Caco-2 (cell line): Measurements from ENCODE around the gene RAI1. TPM values are rescaled to one million over a fixed set of nuclear protein-coding genes. Genes with fewer than 3 reads are reported as not detected.

Experiments
- BruUV-seq: library from RNA; stranded (reverse); fragments of 400-500 nt; replicated peaks from 2 replicates; lab custom pipeline; 2021; lab: Mats Ljungman, UMichigan
- CTCF ChIA-PET: fragments of 300-600 bp; sonication (Branson Sonifier 250); formaldehyde crosslinking; loops from one replicate; lab custom pipeline; 2022; ENCODE audit warnings: antibody characterized with exemption; lab: Charles Lee
- POLR2A ChIA-PET: fragments of 300-600 bp; sonication (Branson Sonifier 250); formaldehyde crosslinking; loops from one replicate; lab custom pipeline; 2022; ENCODE audit warnings: antibody characterized with exemption; lab: Charles Lee
- DNase-seq, 2 experiments: peaks; one replicate each; pipeline versions ENCODE4 v3.0.0 to v3.0.0-alpha.2; 2020 to 2022
- H3K27me3 ChIP-seq: replicated peaks from 2 replicates; pipeline ENCODE4 v1.6.0; 2011; ENCODE audit warnings: low read length; ENCODE audit not compliant: control insufficient read depth, insufficient read depth
- H3K36me3 ChIP-seq: 2 replicates; pipeline ENCODE4 v1.5.1; 2011; ENCODE audit warnings: low read length; ENCODE audit not compliant: control insufficient read depth, insufficient read depth
- H3K4me1 ChIP-seq: fragments of 250-450 bp; sonication (Bioruptor Pico); 2 replicates; pipeline ENCODE4 v1.5.1; 2020; ENCODE audit warnings: mild to moderate bottlenecking
- H3K4me3 ChIP-seq: 2 replicates; pipeline ENCODE4 v1.5.1; 2011; ENCODE audit warnings: low read depth, mild to moderate bottlenecking, control low read depth, low read length
- H3K9me3 ChIP-seq: fragments of 250-450 bp; sonication (Bioruptor Pico); 2 replicates; pipeline ENCODE4 v1.5.1; 2020; ENCODE audit warnings: mild to moderate bottlenecking, moderate library complexity
- H3K27ac Mint-ChIP-seq: one replicate; pipeline ENCODE4 v1.8.0; 2022; ENCODE audit warnings: mixed read lengths; ENCODE audit not compliant: unreplicated experiment
- H3K27me3 Mint-ChIP-seq: one replicate; pipeline ENCODE4 v1.8.0; 2022; ENCODE audit warnings: mixed read lengths; ENCODE audit not compliant: insufficient read depth, unreplicated experiment
- H3K36me3 Mint-ChIP-seq: one replicate; pipeline ENCODE4 v1.8.0; 2022; ENCODE audit warnings: mild to moderate bottlenecking, mixed read lengths; ENCODE audit not compliant: insufficient read depth, unreplicated experiment
- H3K4me1 Mint-ChIP-seq: one replicate; pipeline ENCODE4 v1.8.0; 2022; ENCODE audit warnings: low read depth, mixed read lengths; ENCODE audit not compliant: unreplicated experiment
- H3K4me3 Mint-ChIP-seq: one replicate; pipeline ENCODE4 v1.8.0; 2022; ENCODE audit warnings: mild to moderate bottlenecking, moderate library complexity, mixed read lengths; ENCODE audit not compliant: unreplicated experiment
- H3K9me3 Mint-ChIP-seq: one replicate; pipeline ENCODE4 v1.8.0; 2022; ENCODE audit warnings: mixed read lengths; ENCODE audit not compliant: unreplicated experiment
- CTCF ChIP-seq, 2 experiments: fragments of 200-600 bp in 1 of 2; IDR thresholded peaks; 1 replicate in 1 of 2; 2 replicates in 1 of 2; pipeline versions ENCODE4 v1.5.1 to v1.8.0; 2011 to 2022; ENCODE audit warnings: antibody characterized with exemption in 1 of 2, control low read depth in 1 of 2, inconsistent platforms in 1 of 2, low read depth in 1 of 2, low read length in 1 of 2, mild to moderate bottlenecking in 1 of 2, moderate library complexity in 1 of 2; ENCODE audit not compliant: insufficient read depth in 1 of 2, severe bottlenecking in 1 of 2, unreplicated experiment in 1 of 2
- intact Hi-C: fragments of 100-400 bp; cut with micrococcal nuclease; formaldehyde crosslinking; loops from one replicate; pipeline ENCODE4 v1.10.0; 2022; ENCODE audit not compliant: unreplicated experiment
- total RNA-seq: library from RNA; stranded (reverse); gene quantifications from 2 replicates; pipeline ENCODE4 v1.2.3, GENCODE V29; 2022

RAI1 gene
- total RNA-seq, 1 experiment from 2014 or later: 44.3 TPM

- intact Hi-C loops: loop anchor here (5.0 kb wide), 1 partner anchor 161 kb away; the partner anchor contains the start of gene RAI1
- no TSS peak for BruUV-seq
- no peak for DNase-seq
- H3K4me3 Mint-ChIP-seq: no peak overlapping the region
- Histone ChIP-seq H3K27me3 (no peaks in the 10 kb centered on the region), H3K4me3 (no peak overlapping the region), H3K9me3 (no peaks in the 10 kb centered on the region), H3K4me1 (peaks cover 29% of the 10 kb centered on the region), H3K36me3 (no peaks in the 10 kb centered on the region)
- H3K4me1 Mint-ChIP-seq: peaks cover 13% of the 10 kb centered on the region
- no peak for TF ChIP-seq CTCF (IDR thresholded peaks at IDR 0.05; ENCODE audit: insufficient read depth in 1 of 2, low read depth in 1 of 2, low read length in 1 of 2, severe bottlenecking in 1 of 2, unreplicated experiment in 1 of 2)
- ChIA-PET POLR2A (no interaction called here), CTCF (interaction anchor here (1.5 kb wide), 1 partner anchor 11 kb away, joined by 4 read pairs; no protein-coding TSS in a partner anchor)
- no peaks in the 10 kb centered on the region for H3K27me3 Mint-ChIP-seq
- peaks cover 37% of the 10 kb centered on the region for H3K36me3 Mint-ChIP-seq
- no peak overlapping the region for H3K27ac Mint-ChIP-seq
- no peaks in the 10 kb centered on the region for H3K9me3 Mint-ChIP-seq
Measured at GRCh38 chr17:17843096-17843495, 161.8 kb downstream of the RAI1 start.

- no peaks in the 10 kb centered on the region for H3K36me3 ChIP-seq
- no peak overlapping the region for H3K4me3 ChIP-seq
- POLR2A ChIA-PET: no interaction called here
- TF ChIP-seq CTCF (IDR thresholded peaks at IDR 0.05; ENCODE audit: insufficient read depth in 1 of 2, low read depth in 1 of 2, low read length in 1 of 2, severe bottlenecking in 1 of 2, unreplicated experiment in 1 of 2): no peak
- no TSS peak for BruUV-seq
- Mint-ChIP-seq H3K27ac (peak overlapping the region; percentile 39), H3K9me3 (no peaks in the 10 kb centered on the region), H3K4me3 (no peak overlapping the region), H3K4me1 (peaks cover 7% of the 10 kb centered on the region), H3K36me3 (peaks cover 30% of the 10 kb centered on the region), H3K27me3 (no peaks in the 10 kb centered on the region)
- DNase-seq: no peak
- no peaks in the 10 kb centered on the region for H3K9me3 ChIP-seq
- no peaks in the 10 kb centered on the region for H3K27me3 ChIP-seq
- H3K4me1 ChIP-seq: peaks cover 19% of the 10 kb centered on the region
- CTCF ChIA-PET: no interaction called here
- intact Hi-C loops: loop anchor here (5.0 kb wide), 1 partner anchor 162 kb away; the partner anchor contains the start of gene RAI1
Measured at GRCh38 chr17:17844079-17844478, 162.8 kb downstream of the RAI1 start.

- ChIA-PET CTCF (no interaction called here), POLR2A (no interaction called here)
- no peak for TF ChIP-seq CTCF (IDR thresholded peaks at IDR 0.05; ENCODE audit: insufficient read depth in 1 of 2, low read depth in 1 of 2, low read length in 1 of 2, severe bottlenecking in 1 of 2, unreplicated experiment in 1 of 2)
- DNase-seq: no peak
- peak overlapping the region; percentile 39 for H3K27ac Mint-ChIP-seq
- H3K36me3 Mint-ChIP-seq: peaks cover 27% of the 10 kb centered on the region
- Histone ChIP-seq H3K4me1 (peaks cover 15% of the 10 kb centered on the region), H3K9me3 (no peaks in the 10 kb centered on the region), H3K4me3 (no peak overlapping the region), H3K36me3 (no peaks in the 10 kb centered on the region), H3K27me3 (no peaks in the 10 kb centered on the region)
- intact Hi-C loops: loop anchor here (5.0 kb wide), 1 partner anchor 162 kb away; the partner anchor contains the start of gene RAI1
- no peaks in the 10 kb centered on the region for H3K9me3 Mint-ChIP-seq
- BruUV-seq: no TSS peak
- H3K4me1 Mint-ChIP-seq: peaks cover 7% of the 10 kb centered on the region
- no peak overlapping the region for H3K4me3 Mint-ChIP-seq
- no peaks in the 10 kb centered on the region for H3K27me3 Mint-ChIP-seq
Measured at GRCh38 chr17:17844500-17844899, 163.2 kb downstream of the RAI1 start.
